A673 (cell line): ENCODE data around the gene SP100. TPM values are rescaled to one million over a fixed set of nuclear protein-coding genes. Genes with fewer than 3 reads are reported as not detected.

ENCODE experiments used
- BruUV-seq: library from RNA; stranded (reverse); fragments of 400-500 nt; replicated peaks from 2 replicates; lab custom pipeline; 2021; lab: Mats Ljungman, UMichigan
- CTCF ChIA-PET: fragments of 300-600 bp; sonication (Branson Sonifier 250); formaldehyde crosslinking; loops from one replicate; lab custom pipeline; 2022; ENCODE audit warnings: antibody characterized with exemption; lab: Charles Lee
- POLR2A ChIA-PET: fragments of 300-600 bp; sonication (Branson Sonifier 250); formaldehyde crosslinking; loops from one replicate; lab custom pipeline; 2022; ENCODE audit warnings: antibody characterized with exemption; ENCODE audit not compliant: low non-redundant PET; lab: Charles Lee
- DNase-seq: peaks from one replicate; pipeline ENCODE4 v3.0.0-alpha.2; 2015; ENCODE audit warnings: low spot score
- H3K27ac ChIP-seq: fragments of 200-600 bp; sonication (generic); 2 replicates; pipeline ENCODE4 v1.5.1; 2016; ENCODE audit warnings: mixed run types, low read depth, mild to moderate bottlenecking, mixed read lengths, antibody characterized with exemption, low read length; ENCODE audit not compliant: poor library complexity, severe bottlenecking
- H3K27me3 ChIP-seq: fragments of 200-600 bp; sonication (generic); replicated peaks from 2 replicates; pipeline ENCODE4 v1.6.1; 2017; ENCODE audit warnings: mixed run types, low read depth, mild to moderate bottlenecking, mixed read lengths, antibody characterized with exemption, low read length; ENCODE audit not compliant: insufficient read depth, poor library complexity
- H3K36me3 ChIP-seq: fragments of 200-600 bp; sonication (generic); 2 replicates; pipeline ENCODE4 v1.6.1; 2016; ENCODE audit warnings: mixed run types, mild to moderate bottlenecking, mixed read lengths, antibody characterized with exemption, low read length; ENCODE audit not compliant: insufficient read depth, poor library complexity, severe bottlenecking
- H3K4me1 ChIP-seq: fragments of 200-600 bp; sonication (generic); 2 replicates; pipeline ENCODE4 v1.6.1; 2017; ENCODE audit warnings: mixed run types, mild to moderate bottlenecking, mixed read lengths, antibody characterized with exemption, low read length; ENCODE audit not compliant: insufficient read depth, poor library complexity, severe bottlenecking
- H3K4me3 ChIP-seq: fragments of 200-600 bp; sonication (generic); 2 replicates; pipeline ENCODE4 v1.5.1; 2016; ENCODE audit warnings: low read depth, mixed run types, mild to moderate bottlenecking, mixed read lengths, low read length; ENCODE audit not compliant: poor library complexity, severe bottlenecking
- H3K9me3 ChIP-seq: fragments of 200-600 bp; sonication (generic); 2 replicates; pipeline ENCODE4 v1.6.1; 2016; ENCODE audit warnings: mixed run types, low read depth, mild to moderate bottlenecking, mixed read lengths, antibody characterized with exemption, low read length; ENCODE audit not compliant: poor library complexity, severe bottlenecking
- CTCF ChIP-seq: fragments of 300-800, 200-600 bp; sonication (generic); conservative IDR thresholded peaks from 2 replicates; pipeline ENCODE4 v1.5.1; 2017; ENCODE audit warnings: low read depth, mild to moderate bottlenecking, antibody characterized with exemption, low read length, moderate library complexity, mixed read lengths
- EZH2 ChIP-seq: fragments of 200-600 bp; sonication (generic); IDR thresholded peaks from 2 replicates; pipeline ENCODE4 v1.6.1; 2017; ENCODE audit warnings: borderline replicate concordance, low read depth, mild to moderate bottlenecking, mixed read lengths, antibody characterized with exemption, low read length; ENCODE audit not compliant: poor library complexity, severe bottlenecking
- intact Hi-C: fragments of 100-400 bp; cut with micrococcal nuclease; formaldehyde crosslinking; loops from one replicate; pipeline ENCODE4 v1.10.0; 2022; ENCODE audit not compliant: unreplicated experiment
- total RNA-seq: library from RNA; stranded (reverse); gene quantifications from 2 replicates; pipeline ENCODE4 v1.2.3, GENCODE V29; 2021

Gene SP100
- total RNA-seq, 1 experiment from 2014 or later, result 2.9 TPM

- H3K4me1 ChIP-seq, result no peaks in the 10 kb centered on the region
- no peaks in the 10 kb centered on the region for H3K9me3 ChIP-seq
- H3K4me3 ChIP-seq, result peak overlapping the region; percentile 53
- ChIA-PET POLR2A (no interaction called here), CTCF (no interaction called here)
- TF ChIP-seq CTCF (no peak), EZH2 (no peak)
- intact Hi-C loops, result no loop called here
- peaks cover 15% of the 10 kb centered on the region for H3K27me3 ChIP-seq
- DNase-seq, result no peak
- H3K36me3 ChIP-seq, result no peaks in the 10 kb centered on the region
- H3K27ac ChIP-seq, result no peak overlapping the region
- no TSS peak for BruUV-seq
Observed at GRCh38 chr2:230410861-230411569, 5.0 kb upstream of the SP100 start.

GRCh38 chr2:230411570-230412370, 4.2 kb upstream of the SP100 start:
- ChIA-PET CTCF (no interaction called here), POLR2A (no interaction called here)
- H3K27ac ChIP-seq, result no peak overlapping the region
- H3K36me3 ChIP-seq, result no peaks in the 10 kb centered on the region
- no peaks in the 10 kb centered on the region for H3K4me1 ChIP-seq
- peak overlapping the region; percentile 53 for H3K4me3 ChIP-seq
- peak; percentile 41 for DNase-seq
- H3K9me3 ChIP-seq, result no peaks in the 10 kb centered on the region
- no TSS peak for BruUV-seq
- peaks cover 15% of the 10 kb centered on the region for H3K27me3 ChIP-seq
- no peak for TF ChIP-seq EZH2
- no peak for TF ChIP-seq CTCF
- intact Hi-C loops, result no loop called here

GRCh38 chr2:230412371-230412711, 3.7 kb upstream of the SP100 start:
- H3K9me3 ChIP-seq, result no peaks in the 10 kb centered on the region
- no TSS peak for BruUV-seq
- ChIA-PET POLR2A (no interaction called here), CTCF (no interaction called here)
- DNase-seq, result no peak
- H3K36me3 ChIP-seq, result no peaks in the 10 kb centered on the region
- no peaks in the 10 kb centered on the region for H3K4me1 ChIP-seq
- intact Hi-C loops, result no loop called here
- H3K4me3 ChIP-seq, result peak overlapping the region; percentile 53
- no peak overlapping the region for H3K27ac ChIP-seq
- TF ChIP-seq CTCF (no peak), EZH2 (no peak)
- H3K27me3 ChIP-seq, result peaks cover 16% of the 10 kb centered on the region
